NB4 (cell line): ENCODE results near the gene THBS1.

Experiments used
- DNase-seq: peaks from one replicate; pipeline ENCODE4 v3.0.0; 2010; ENCODE audit warnings: low read depth
- H3K4me3 ChIP-seq: one replicate; pipeline ENCODE4 v1.5.1; 2011; ENCODE audit warnings: mild to moderate bottlenecking, low read depth, low read length, moderate library complexity
- MYC ChIP-seq: IDR thresholded peaks from 2 replicates; pipeline ENCODE4 v1.6.1; 2011; ENCODE audit warnings: low read depth, low read length
- POLR2A ChIP-seq: IDR thresholded peaks from 2 replicates; pipeline ENCODE4 v1.6.1; 2011; ENCODE audit warnings: mild to moderate bottlenecking; ENCODE audit not compliant: insufficient read length; ENCODE audit errors: extremely low read depth
- TF ChIP-seq, protein P1 (sequence below): IDR thresholded peaks from one replicate; pipeline ENCODE4 v1.5.1; 2012; ENCODE audit warnings: low read depth, low read length
- TF ChIP-seq, protein P2 (sequence below): IDR thresholded peaks from 2 replicates; pipeline ENCODE4 v1.6.1; 2011; ENCODE audit warnings: low read depth, low read length

Gene THBS1

DNA sequence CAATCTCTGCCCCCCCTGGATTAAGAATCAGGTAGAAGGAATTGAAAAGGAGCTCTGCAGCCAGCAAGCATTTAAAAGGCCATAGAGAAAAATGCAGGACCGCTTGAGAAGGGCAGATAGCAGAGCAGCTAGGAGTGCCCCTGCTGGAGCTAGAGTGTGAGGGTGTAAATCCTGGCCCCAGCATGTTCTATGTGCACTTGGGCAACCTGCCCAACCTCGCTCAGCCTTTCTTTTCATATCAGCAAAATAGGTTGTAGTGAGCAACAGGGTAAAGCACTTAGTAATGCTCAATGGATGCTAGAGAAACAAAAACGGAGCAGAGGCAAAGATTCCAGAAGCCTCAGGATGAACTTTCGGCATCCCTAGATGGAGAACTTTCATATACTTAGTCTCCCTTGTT, 25.0 kb upstream of the THBS1 start:
- H3K4me3 ChIP-seq: no peak overlapping the region
- DNase-seq: no peak
- TF ChIP-seq, protein P1, sequence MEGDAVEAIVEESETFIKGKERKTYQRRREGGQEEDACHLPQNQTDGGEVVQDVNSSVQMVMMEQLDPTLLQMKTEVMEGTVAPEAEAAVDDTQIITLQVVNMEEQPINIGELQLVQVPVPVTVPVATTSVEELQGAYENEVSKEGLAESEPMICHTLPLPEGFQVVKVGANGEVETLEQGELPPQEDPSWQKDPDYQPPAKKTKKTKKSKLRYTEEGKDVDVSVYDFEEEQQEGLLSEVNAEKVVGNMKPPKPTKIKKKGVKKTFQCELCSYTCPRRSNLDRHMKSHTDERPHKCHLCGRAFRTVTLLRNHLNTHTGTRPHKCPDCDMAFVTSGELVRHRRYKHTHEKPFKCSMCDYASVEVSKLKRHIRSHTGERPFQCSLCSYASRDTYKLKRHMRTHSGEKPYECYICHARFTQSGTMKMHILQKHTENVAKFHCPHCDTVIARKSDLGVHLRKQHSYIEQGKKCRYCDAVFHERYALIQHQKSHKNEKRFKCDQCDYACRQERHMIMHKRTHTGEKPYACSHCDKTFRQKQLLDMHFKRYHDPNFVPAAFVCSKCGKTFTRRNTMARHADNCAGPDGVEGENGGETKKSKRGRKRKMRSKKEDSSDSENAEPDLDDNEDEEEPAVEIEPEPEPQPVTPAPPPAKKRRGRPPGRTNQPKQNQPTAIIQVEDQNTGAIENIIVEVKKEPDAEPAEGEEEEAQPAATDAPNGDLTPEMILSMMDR: no peak
- TF ChIP-seq POLR2A (no peak), MYC (no peak)
- TF ChIP-seq, protein P2, sequence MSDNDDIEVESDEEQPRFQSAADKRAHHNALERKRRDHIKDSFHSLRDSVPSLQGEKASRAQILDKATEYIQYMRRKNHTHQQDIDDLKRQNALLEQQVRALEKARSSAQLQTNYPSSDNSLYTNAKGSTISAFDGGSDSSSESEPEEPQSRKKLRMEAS: no peak

DNA sequence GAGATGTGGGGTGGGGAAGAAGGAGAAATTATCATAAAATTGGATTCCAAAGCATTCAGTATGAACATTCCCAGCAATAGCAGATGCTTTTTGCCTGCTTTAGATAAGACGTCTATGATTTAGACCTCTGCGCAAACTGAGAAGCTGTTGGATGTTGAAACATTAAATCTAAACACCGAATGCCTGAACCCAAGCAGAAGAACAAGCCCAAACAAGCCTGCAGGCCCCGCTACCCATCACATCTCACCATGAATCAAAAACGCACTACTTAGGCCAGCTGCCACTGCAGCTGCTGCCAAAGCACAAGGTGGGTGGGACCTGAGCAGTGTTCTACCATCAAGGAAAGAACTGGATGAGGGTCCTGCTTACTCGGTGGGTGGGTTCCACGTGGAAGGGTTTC, 24.4 kb upstream of the THBS1 start:
- DNase-seq: no peak

DNA sequence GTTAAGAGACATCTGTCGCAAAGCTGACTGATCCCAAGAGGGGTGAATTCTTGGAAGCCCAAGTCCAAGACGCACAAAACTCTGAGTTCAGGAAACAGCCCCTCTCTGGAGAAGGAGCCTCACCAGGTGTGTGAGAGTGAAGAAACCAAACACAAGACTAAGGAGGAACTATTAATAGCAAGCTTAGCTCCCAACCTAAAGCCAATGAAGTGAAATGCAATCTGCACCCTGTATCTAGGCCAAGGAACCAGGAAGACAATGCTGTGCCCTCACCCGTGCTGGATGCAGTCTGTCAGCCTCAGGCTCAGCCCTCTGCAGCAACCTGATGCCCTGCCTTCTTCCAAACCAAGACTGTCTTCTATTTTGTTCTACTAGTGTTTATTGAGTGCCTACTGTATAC, 22.5 kb upstream of the THBS1 start:
- H3K4me3 ChIP-seq: no peak overlapping the region
- no peak for TF ChIP-seq POLR2A
- TF ChIP-seq, protein P1: no peak
- no peak for TF ChIP-seq MYC
- TF ChIP-seq, protein P2: no peak
- no peak for DNase-seq

More for the DNA sequence above, 24.4 kb upstream of the THBS1 start:
- TF ChIP-seq MYC: no peak
- TF ChIP-seq, protein P1: no peak
- TF ChIP-seq POLR2A: no peak
- TF ChIP-seq, protein P2: no peak
- no peak overlapping the region for H3K4me3 ChIP-seq

DNA sequence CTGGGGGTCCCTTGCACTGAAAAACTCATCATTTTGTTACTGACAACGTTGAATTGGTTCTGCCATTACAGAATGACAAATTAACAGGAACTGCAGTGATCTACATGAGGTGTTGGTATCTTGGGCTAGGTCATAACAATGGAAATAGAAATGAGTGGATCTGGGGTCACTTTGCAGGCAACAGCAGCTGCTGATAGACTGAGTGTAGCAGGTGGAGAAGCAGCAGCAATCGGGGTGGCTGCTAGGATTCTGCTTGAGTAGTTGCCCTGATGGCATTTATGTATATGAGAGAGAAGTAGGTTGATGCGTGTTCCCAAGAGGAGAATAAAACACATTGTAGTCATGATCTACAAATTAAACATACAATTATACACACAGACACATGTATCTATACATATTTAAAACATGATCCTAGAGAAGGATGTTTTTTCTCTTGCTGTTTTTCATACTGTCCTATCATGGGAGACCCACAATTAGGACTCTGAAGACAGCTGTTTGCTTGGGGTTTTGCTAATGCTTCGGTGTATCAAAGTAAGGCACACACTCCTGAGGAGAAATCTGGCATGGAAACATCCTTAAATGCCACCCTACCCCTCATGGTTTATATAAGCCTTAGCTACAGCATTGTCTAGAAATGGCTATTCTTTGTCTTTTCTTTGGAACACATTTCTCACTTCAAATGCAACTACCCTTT, 15.8 kb upstream of the THBS1 start:
- H3K4me3 ChIP-seq: no peak overlapping the region
- no peak for DNase-seq
- TF ChIP-seq, protein P2: no peak
- TF ChIP-seq, protein P1: no peak
- TF ChIP-seq MYC (no peak), POLR2A (no peak)

DNA sequence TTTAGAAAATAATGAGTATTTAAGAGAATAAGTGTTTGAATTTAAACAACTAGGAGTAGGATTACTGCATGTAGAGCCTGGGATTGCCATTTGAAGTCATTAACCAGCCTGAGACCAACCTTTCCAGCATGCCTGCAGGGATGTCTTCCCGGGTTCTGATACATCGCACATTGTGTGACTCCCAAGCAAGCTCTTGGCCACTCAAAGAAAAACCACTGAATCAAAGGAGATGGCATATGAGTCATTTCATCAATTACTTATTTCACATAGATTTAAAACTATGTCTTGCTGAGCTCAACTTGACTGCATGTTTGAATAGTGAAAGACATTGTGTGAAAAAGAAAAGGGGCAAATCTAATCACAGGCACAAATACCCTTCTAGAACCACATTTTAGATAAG, 15.0 kb upstream of the THBS1 start:
- TF ChIP-seq, protein P2: no peak
- TF ChIP-seq MYC (no peak), POLR2A (no peak)
- TF ChIP-seq, protein P1: no peak
- no peak for DNase-seq
- H3K4me3 ChIP-seq: no peak overlapping the region
